Kidney epithelial cell (primary cell): Measurements from ENCODE around the gene GRIK1. TPM values are rescaled to one million over a fixed set of nuclear protein-coding genes. Genes with fewer than 3 reads are reported as not detected.

Experiments used
- DNase-seq: peaks from one replicate; pipeline ENCODE4 v3.0.0-alpha.2; 2010; ENCODE audit warnings: low read depth
- H3K27me3 ChIP-seq: 2 replicates; pipeline ENCODE4 v1.6.0; 2011; ENCODE audit warnings: low read length; ENCODE audit not compliant: control insufficient read depth, insufficient read depth
- H3K36me3 ChIP-seq: 2 replicates; pipeline ENCODE4 v1.5.1; 2011; ENCODE audit warnings: low read length; ENCODE audit not compliant: control insufficient read depth, insufficient read depth
- H3K4me3 ChIP-seq: 2 replicates; pipeline ENCODE4 v1.5.1; 2011; ENCODE audit warnings: low read depth, mild to moderate bottlenecking, control low read depth, low read length
- total RNA-seq: library from RNA; depleted of rRNA; stranded (reverse); fragments of >200 nt; gene quantifications from 2 replicates; pipeline ENCODE4 v1.2.3, GENCODE V29; 2015
- TF ChIP-seq, protein P1 (sequence below): IDR thresholded peaks from 2 replicates; pipeline ENCODE4 v1.5.1; 2011; ENCODE audit warnings: mild to moderate bottlenecking, moderate library complexity, low read length, control low read depth, inconsistent platforms; ENCODE audit not compliant: insufficient read depth, poor library complexity, severe bottlenecking

The GRIK1 gene
- total RNA-seq, 1 donor from 2014 or later = not detected

DNA sequence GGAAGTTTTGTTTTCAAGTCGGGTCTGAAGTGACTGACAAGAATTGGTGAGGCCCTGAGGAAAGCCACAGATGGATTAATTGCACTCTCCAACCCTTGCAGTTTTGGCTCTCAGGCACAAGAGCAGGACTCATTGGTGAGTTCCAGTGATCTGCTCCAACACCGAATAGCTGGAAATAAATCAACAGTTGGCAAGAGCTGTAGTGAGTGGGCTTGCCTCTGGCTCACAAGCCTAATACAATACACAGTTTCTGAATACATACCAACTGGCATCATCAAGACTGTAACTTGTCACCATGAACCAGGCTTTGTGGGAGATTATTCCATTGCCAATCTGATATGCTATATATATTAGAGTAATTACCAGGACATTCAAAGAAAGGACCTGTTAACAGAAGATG, 131.6 kb downstream of the GRIK1 start:
- H3K27me3 ChIP-seq = no peaks in the 10 kb centered on the region
- DNase-seq = no peak
- TF ChIP-seq, protein P1, sequence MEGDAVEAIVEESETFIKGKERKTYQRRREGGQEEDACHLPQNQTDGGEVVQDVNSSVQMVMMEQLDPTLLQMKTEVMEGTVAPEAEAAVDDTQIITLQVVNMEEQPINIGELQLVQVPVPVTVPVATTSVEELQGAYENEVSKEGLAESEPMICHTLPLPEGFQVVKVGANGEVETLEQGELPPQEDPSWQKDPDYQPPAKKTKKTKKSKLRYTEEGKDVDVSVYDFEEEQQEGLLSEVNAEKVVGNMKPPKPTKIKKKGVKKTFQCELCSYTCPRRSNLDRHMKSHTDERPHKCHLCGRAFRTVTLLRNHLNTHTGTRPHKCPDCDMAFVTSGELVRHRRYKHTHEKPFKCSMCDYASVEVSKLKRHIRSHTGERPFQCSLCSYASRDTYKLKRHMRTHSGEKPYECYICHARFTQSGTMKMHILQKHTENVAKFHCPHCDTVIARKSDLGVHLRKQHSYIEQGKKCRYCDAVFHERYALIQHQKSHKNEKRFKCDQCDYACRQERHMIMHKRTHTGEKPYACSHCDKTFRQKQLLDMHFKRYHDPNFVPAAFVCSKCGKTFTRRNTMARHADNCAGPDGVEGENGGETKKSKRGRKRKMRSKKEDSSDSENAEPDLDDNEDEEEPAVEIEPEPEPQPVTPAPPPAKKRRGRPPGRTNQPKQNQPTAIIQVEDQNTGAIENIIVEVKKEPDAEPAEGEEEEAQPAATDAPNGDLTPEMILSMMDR = no peak

DNA sequence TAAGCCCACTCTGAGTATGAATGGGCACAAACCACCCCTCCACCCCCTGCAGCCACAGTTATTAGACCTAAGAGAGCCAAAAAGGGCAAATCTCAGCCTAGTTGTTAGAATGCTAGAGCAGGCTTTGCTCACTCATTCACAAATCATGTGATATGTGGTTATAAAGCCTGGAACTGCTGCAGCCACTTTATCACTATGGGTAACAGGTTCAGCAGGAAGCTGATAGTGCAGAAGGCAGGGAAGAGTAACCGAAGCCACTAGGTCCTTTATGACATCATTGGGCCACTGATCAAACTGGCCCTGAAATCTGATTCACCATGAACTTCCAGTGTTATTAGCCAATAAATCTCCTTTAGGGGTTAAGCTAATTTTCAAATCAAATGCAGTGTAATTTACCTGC, 134.7 kb downstream of the GRIK1 start:
- H3K27me3 ChIP-seq = no peaks in the 10 kb centered on the region
- H3K4me3 ChIP-seq = no peak overlapping the region
- TF ChIP-seq, protein P1 = no peak
- DNase-seq = no peak
- H3K36me3 ChIP-seq = no peaks in the 10 kb centered on the region

More for the DNA sequence above, 131.6 kb downstream of the GRIK1 start:
- Histone ChIP-seq H3K4me3 (no peak overlapping the region), H3K36me3 (no peaks in the 10 kb centered on the region)

DNA sequence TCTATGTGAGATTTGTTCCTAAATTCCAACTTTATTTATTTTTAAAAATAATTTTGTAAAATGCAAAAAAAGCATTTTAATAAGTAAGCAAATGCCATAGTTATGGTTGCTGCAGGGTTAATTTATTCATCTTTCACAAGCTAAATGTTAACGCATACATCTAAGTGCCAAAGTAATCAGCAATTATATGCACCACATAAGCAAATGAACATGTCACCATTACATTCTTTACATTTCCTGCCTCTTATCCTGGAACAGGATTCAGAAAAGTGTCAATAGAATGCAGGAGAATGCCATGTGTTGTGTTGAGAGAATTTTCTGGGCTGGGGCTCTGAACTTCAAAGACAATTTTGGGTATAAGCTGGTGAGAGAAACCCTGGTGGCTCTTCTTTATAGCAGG, 136.6 kb downstream of the GRIK1 start:
- Histone ChIP-seq H3K27me3 (no peaks in the 10 kb centered on the region), H3K4me3 (no peak overlapping the region), H3K36me3 (no peaks in the 10 kb centered on the region)
- TF ChIP-seq, protein P1 = no peak
- no peak for DNase-seq

DNA sequence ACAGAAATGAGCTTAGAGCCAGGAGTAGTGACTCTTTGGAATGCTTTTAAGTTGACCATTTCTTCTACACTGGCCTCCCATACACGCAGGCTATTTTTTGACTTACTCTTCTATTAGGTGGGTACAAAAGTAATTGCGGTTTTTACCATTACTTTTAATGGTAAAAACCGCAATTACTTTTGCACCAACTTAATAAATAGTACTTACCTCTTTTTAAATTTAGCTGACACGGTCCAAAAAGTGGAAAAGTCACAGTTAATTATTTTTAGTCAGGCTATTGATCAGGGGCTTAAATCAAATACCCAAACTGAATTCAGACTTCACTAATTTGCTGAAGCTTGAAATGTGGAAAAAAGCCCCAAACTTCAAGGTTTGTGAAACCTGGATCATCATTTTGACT, 138.7 kb downstream of the GRIK1 start:
- Histone ChIP-seq H3K36me3 (no peaks in the 10 kb centered on the region), H3K4me3 (no peak overlapping the region), H3K27me3 (no peaks in the 10 kb centered on the region)
- TF ChIP-seq, protein P1 = no peak
- no peak for DNase-seq

DNA sequence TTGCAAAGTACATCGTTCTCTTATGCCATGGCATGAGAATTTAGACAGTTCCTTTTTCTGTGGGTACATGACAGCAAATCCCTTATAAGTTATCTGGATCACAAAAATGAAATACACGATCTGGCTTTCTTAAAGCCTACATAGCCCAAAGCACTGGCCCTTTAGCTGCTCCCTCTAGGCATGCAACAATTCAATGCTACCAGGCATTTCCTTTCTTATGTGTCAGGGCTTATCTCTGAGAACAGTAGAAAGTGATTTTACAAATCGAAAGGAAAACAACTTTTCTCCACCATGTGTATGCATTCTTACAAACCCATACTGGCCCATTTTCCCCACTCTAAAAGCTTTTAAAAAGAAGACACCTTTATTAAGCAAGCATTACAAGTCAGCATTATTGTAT, 139.7 kb downstream of the GRIK1 start:
- Histone ChIP-seq H3K27me3 (no peaks in the 10 kb centered on the region), H3K4me3 (no peak overlapping the region), H3K36me3 (no peaks in the 10 kb centered on the region)
- no peak for DNase-seq
- TF ChIP-seq, protein P1 = no peak

DNA sequence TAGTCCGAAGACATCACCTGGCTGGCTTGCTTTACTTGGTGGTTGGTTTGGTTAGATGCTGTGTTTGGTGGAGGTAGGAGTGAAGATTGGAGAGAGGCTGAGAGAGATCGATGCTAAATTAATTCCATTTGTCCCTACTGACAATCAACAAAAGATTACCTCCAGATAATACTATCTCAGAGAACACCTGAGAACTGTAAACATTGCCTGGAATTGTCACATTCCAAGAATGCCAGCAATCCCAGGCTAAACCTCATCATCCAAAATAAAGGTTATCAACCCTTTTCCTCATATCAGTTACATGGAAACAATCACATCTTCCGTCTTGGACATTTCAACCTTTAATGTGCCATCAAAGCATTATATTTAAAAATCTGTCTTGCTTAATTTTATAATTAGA, 141.0 kb downstream of the GRIK1 start:
- no peak for DNase-seq
- H3K36me3 ChIP-seq = no peaks in the 10 kb centered on the region
- H3K27me3 ChIP-seq = no peaks in the 10 kb centered on the region
- no peak overlapping the region for H3K4me3 ChIP-seq
- TF ChIP-seq, protein P1 = no peak
